SK-MEL-5 (cell line): ENCODE results near the gene C11orf91. TPM values are rescaled to one million over a fixed set of nuclear protein-coding genes. Genes with fewer than 3 reads are reported as not detected.
"Not testable (repeated sequence)": the region's sequence is repeated elsewhere in the genome, so short reads cannot be mapped to it uniquely, and the experiment has no call there.

Experiments used
- DNase-seq: peaks from one replicate; pipeline ENCODE4 v3.0.0-alpha.2; 2016; ENCODE audit warnings: low read depth, low spot score
- in situ Hi-C: cut with HindIII; loops from 2 replicates; pipeline ENCODE4 v1.10.0; 2016; ENCODE audit warnings: low sequenced_read_pairs, high pct_unique_total_duplicates, low pct_unique_long_range_greater_than_20kb
- polyA plus RNA-seq, 2 experiments: library from polyadenylated mRNA; depleted of rRNA; stranded (reverse); fragments of >200 nt; gene quantifications; 2 replicates each; pipeline ENCODE4 v1.2.3, GENCODE V29; 2015
- total RNA-seq: library from RNA; depleted of rRNA; stranded (reverse); fragments of >200 nt; shearing (Covaris generic); gene quantifications from 2 replicates; pipeline ENCODE4 v1.2.3, GENCODE V29; 2014; rRNA removed

Gene C11orf91
- 0.29 TPM in 1 of 2 replicates, not detected in the other for total RNA-seq
- not detected in 2 replicates for polyA plus RNA-seq (2015; cell fraction: cytosol; rRNA removed)
- polyA plus RNA-seq (2015; cell fraction: nucleus; rRNA removed) = 0.94 and 1.8 TPM in 2 replicates

- in situ Hi-C loops = no loop called here
- DNase-seq = peak; percentile 58
These were observed at the start of gene C11orf91 for GRCh38 chr11:33700502-33701271. Gene C11orf91 (minus strand): TSS chr11:33700826. CDS start chr11:33700740, 86 bp downstream.

- in situ Hi-C loops = no loop called here
- DNase-seq = no peak
These were observed 47.4 kb upstream of the C11orf91 start for GRCh38 chr11:33747979-33748378.

- in situ Hi-C loops = no loop called here
- DNase-seq = no peak
These were observed 42.7 kb upstream of the C11orf91 start for GRCh38 chr11:33743291-33743690.

- peak; percentile 57 for DNase-seq
- in situ Hi-C loops = no loop called here
These were observed 41.7 kb upstream of the C11orf91 start for GRCh38 chr11:33742249-33742851.

GRCh38 chr11:33741806-33742205 lies 41.2 kb upstream of the C11orf91 start:
- DNase-seq = no peak
- in situ Hi-C loops = no loop called here

- DNase-seq = no peak
- in situ Hi-C loops = no loop called here
These were observed 36.8 kb upstream of the C11orf91 start for GRCh38 chr11:33737362-33737821.

GRCh38 chr11:33736148-33736812 lies 35.7 kb upstream of the C11orf91 start, which contains the start of gene CD59:
Gene CD59 (minus strand): TSS chr11:33736423. CDS start chr11:33722445, 13,978 bp downstream.
- in situ Hi-C loops = no loop called here

GRCh38 chr11:33735271-33736147 lies 34.9 kb upstream of the C11orf91 start:
- DNase-seq = no peak
- in situ Hi-C loops = no loop called here

More at GRCh38 chr11:33736148-33736812, 35.7 kb upstream of the C11orf91 start, which contains the start of gene CD59:
- peak; percentile 91 for DNase-seq

- in situ Hi-C loops = no loop called here
- no peak for DNase-seq
These were observed 34.0 kb upstream of the C11orf91 start for GRCh38 chr11:33734441-33735270.

GRCh38 chr11:33733980-33734379 lies 33.4 kb upstream of the C11orf91 start:
- in situ Hi-C loops = no loop called here
- DNase-seq = no peak

- in situ Hi-C loops = no loop called here
These were observed 31.3 kb upstream of the C11orf91 start for GRCh38 chr11:33731723-33732531.

GRCh38 chr11:33730716-33731115 lies 30.1 kb upstream of the C11orf91 start:
- in situ Hi-C loops = no loop called here
- no peak for DNase-seq

More at GRCh38 chr11:33731723-33732531, 31.3 kb upstream of the C11orf91 start:
- DNase-seq = no peak

- DNase-seq, in situ Hi-C loops: not testable (repeated sequence)
These were observed 28.5 kb upstream of the C11orf91 start for GRCh38 chr11:33729072-33729664.

GRCh38 chr11:33727539-33727938 lies 26.9 kb upstream of the C11orf91 start:
- DNase-seq = not testable (repeated sequence)

GRCh38 chr11:33725496-33725895 lies 24.9 kb upstream of the C11orf91 start:
- in situ Hi-C loops = no loop called here
- no peak for DNase-seq

More at GRCh38 chr11:33727539-33727938, 26.9 kb upstream of the C11orf91 start:
- in situ Hi-C loops = not testable (repeated sequence)
